ENCODE data around the gene LPIN2. TPM values are rescaled to one million over a fixed set of nuclear protein-coding genes. Genes with fewer than 3 reads are reported as not detected.

The LPIN2 gene
- total and polyA plus RNA-seq, 12 donors: 1.9 to 15.9 (median 7.6) TPM

GRCh38 chr18:3041843-3042242 is 28.9 kb upstream of the LPIN2 start:
- no peaks in the 10 kb centered on the region for H3K36me3 ChIP-seq
- peaks cover 0 to 23% (median 0%) of the 10 kb centered on the region in 9 donors for H3K4me1 ChIP-seq
- no peak overlapping the region for H3K4me3 ChIP-seq
- ATAC-seq (no peak), DNase-seq (no peak)
- no peaks in the 10 kb centered on the region for H3K27me3 ChIP-seq
- H3K27ac ChIP-seq: no peak overlapping the region
- intact Hi-C loops (cut with DNase I): no loop called here
- H3K9me3 ChIP-seq: no peaks in the 10 kb centered on the region
- 79 to 86% methylated on average over 5 of the region's 5 CpGs for WGBS, 2 donors
- no peak for TF ChIP-seq CTCF (IDR thresholded peaks at IDR 0.05)

- no peak overlapping the region for H3K27ac ChIP-seq
- DNase-seq (no peak), ATAC-seq (no peak)
- no peak overlapping the region for H3K4me3 ChIP-seq
- TF ChIP-seq CTCF (IDR thresholded peaks at IDR 0.05): no peak
- H3K4me1 ChIP-seq: peaks cover 0 to 23% (median 0%) of the 10 kb centered on the region in 9 donors
- H3K9me3 ChIP-seq: no peaks in the 10 kb centered on the region
- intact Hi-C loops (cut with DNase I): no loop called here
- WGBS, 2 donors: 90 to 97% methylated on average over 8 of the region's 8 CpGs
- no peaks in the 10 kb centered on the region for H3K27me3 ChIP-seq
- no peaks in the 10 kb centered on the region for H3K36me3 ChIP-seq
These were observed 27.9 kb upstream of the LPIN2 start for GRCh38 chr18:3040881-3041280.

GRCh38 chr18:3040173-3040572 is 27.2 kb upstream of the LPIN2 start:
- H3K36me3 ChIP-seq: no peaks in the 10 kb centered on the region
- WGBS, 2 donors: 93% methylated on average over 2 of the region's 2 CpGs
- H3K27me3 ChIP-seq: no peaks in the 10 kb centered on the region
- no peak overlapping the region for H3K4me3 ChIP-seq
- H3K9me3 ChIP-seq: no peaks in the 10 kb centered on the region
- no peak overlapping the region for H3K27ac ChIP-seq
- ATAC-seq: no peak
- peaks cover 0 to 17% (median 0%) of the 10 kb centered on the region in 9 donors for H3K4me1 ChIP-seq
- TF ChIP-seq CTCF (IDR thresholded peaks at IDR 0.05): no peak
- DNase-seq: no peak
- intact Hi-C loops (cut with DNase I): no loop called here

GRCh38 chr18:3037423-3037915 is 24.5 kb upstream of the LPIN2 start:
- intact Hi-C loops (cut with DNase I): no loop called here
- H3K4me1 ChIP-seq: peaks cover 0 to 10% (median 0%) of the 10 kb centered on the region in 9 donors
- no peaks in the 10 kb centered on the region for H3K27me3 ChIP-seq
- H3K4me3 ChIP-seq: no peak overlapping the region
- DNase-seq: no peak
- H3K27ac ChIP-seq: peak overlapping the region in 1 of 10 donors; percentile 82
- TF ChIP-seq CTCF (IDR thresholded peaks at IDR 0.05): no peak
- H3K9me3 ChIP-seq: no peaks in the 10 kb centered on the region
- WGBS, 2 donors: 41 to 52% methylated on average over 4 of the region's 4 CpGs
- ATAC-seq: peak in 5 of 8 donors; percentile 34 to 86 (median 53)
- H3K36me3 ChIP-seq: no peaks in the 10 kb centered on the region
